ENCODE results near the gene GPR108.

GPR108 gene

DNA sequence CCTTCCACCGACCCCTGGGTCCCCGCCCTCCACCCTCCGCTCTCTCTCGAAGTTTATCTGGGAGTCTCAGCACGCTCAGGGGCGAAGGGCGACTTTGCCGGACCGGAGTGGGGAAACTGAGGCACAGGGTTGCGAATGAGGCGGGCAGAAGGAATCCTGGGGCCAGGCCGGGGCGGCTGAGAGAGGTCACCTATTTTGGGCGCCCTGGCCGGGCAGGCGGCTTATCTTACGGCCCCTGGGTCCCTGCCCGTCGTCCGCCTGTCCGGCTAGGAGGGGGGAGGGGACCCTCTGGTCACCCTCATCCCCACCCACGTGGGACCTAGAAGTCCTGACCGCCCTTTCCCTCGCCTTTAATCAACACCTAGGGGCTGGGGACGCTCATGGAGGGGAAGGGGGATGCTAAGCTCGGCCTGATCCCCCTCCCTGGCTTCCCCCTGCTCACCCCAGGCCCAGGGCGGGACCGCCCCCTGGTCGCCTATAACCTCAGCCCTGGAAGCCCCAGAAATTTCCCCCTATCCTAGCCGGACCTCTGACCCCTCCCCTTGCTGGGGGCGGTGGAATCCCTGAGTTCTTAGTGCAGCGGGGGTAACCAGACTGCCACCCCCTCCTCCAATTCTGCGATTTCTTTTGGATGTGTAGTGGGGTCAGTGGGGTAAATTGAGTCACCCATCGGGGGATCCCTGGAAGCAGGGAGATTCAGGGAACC lies 2.7 kb upstream of the GPR108 start:
- Histone ChIP-seq H3K9ac (ENCODE audit: low read length) (peak overlapping the region; percentile 80), H3K27me3 (ENCODE audit: control insufficient read depth, insufficient read depth, low read length) (no peaks in the 10 kb centered on the region), H3K9me3 (ENCODE audit: control insufficient read depth, low read length) (no peaks in the 10 kb centered on the region), H3K36me3 (ENCODE audit: control insufficient read depth, insufficient read depth, low read length) (no peaks in the 10 kb centered on the region), H3K4me1 (ENCODE audit: control insufficient read depth, insufficient read depth, low read length) (peaks cover 49% of the 10 kb centered on the region), H3K4me3 (ENCODE audit: low read length) (peak overlapping the region; percentile 76)

DNA sequence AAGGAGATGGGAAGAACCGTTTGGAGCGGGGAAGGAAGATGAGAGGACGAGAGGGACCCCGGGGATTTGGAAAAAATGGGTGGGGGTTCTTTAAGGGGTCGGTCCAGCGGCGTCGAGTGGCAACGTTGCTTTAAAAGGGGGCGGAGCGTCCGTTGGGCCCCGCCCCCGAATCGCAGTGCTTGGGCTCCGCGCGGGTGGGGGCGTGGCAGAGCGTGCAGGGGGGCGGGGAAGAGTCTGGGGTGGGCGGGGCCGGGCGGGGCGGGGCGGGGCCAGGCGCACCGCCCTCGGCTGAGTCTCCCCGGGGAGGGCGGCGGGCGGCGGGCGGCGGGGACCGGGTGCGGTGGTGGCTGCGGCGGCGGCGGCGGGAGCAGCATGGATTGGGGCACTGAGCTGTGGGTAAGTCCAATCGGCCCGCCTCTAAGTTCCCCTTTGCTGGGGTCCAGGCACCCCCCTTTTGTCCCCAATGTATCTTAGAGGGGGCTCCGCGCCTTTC lies 2.1 kb upstream of the GPR108 start, which contains the start of gene TRIP10:
Gene TRIP10 (plus strand): TSS at position 291 of the 493 bp plus-strand sequence. CDS start 82 bp downstream, at position 373.
- peaks cover 43% of the 10 kb centered on the region for H3K4me1 ChIP-seq (ENCODE audit: control insufficient read depth, insufficient read depth, low read length)
- H3K9ac ChIP-seq (ENCODE audit: low read length), result peak within 1 kb of the TSS; percentile 80
- H3K27me3 ChIP-seq (ENCODE audit: control insufficient read depth, insufficient read depth, low read length), result no peaks in the 10 kb centered on the region
- no peaks in the 10 kb centered on the region for H3K36me3 ChIP-seq (ENCODE audit: control insufficient read depth, insufficient read depth, low read length)
- H3K9me3 ChIP-seq (ENCODE audit: control insufficient read depth, low read length), result no peaks in the 10 kb centered on the region
- H3K4me3 ChIP-seq (ENCODE audit: low read length), result peak within 1 kb of the TSS; percentile 76

DNA sequence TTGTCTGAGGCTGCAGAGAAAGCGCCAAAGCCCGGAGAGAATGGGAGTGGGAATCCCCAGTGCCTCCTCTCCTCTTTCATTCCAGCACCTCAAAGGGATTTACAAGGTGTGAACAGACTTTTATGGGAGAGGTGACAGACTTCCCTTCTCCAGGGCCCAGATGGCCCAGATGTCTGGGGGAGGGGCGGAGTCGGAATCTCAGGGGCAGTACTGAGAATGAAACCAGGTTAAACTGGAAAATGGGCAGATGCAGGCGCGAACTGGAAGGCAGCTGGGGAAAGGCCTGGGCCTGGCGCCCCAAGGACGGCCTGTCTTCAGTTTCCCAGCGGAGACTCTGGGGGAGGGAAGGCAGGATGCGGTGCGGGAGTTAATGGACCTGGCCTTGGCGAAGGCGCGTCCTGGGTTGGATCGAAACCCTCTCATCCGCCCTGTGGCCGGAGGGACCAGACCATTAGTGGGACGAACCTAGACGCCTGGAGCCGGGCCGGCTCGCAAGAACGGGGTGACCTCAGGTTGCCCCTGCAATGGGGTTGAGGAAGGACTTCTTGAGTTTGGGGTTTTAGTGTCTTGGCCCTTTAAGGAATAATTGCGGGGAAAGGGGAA lies 1.5 kb upstream of the GPR108 start:
- Histone ChIP-seq H3K9ac (ENCODE audit: low read length) (peak overlapping the region; percentile 67), H3K27me3 (ENCODE audit: control insufficient read depth, insufficient read depth, low read length) (no peaks in the 10 kb centered on the region), H3K4me1 (ENCODE audit: control insufficient read depth, insufficient read depth, low read length) (peaks cover 38% of the 10 kb centered on the region), H3K36me3 (ENCODE audit: control insufficient read depth, insufficient read depth, low read length) (no peaks in the 10 kb centered on the region), H3K4me3 (ENCODE audit: low read length) (peak overlapping the region; percentile 57), H3K9me3 (ENCODE audit: control insufficient read depth, low read length) (no peaks in the 10 kb centered on the region)

DNA sequence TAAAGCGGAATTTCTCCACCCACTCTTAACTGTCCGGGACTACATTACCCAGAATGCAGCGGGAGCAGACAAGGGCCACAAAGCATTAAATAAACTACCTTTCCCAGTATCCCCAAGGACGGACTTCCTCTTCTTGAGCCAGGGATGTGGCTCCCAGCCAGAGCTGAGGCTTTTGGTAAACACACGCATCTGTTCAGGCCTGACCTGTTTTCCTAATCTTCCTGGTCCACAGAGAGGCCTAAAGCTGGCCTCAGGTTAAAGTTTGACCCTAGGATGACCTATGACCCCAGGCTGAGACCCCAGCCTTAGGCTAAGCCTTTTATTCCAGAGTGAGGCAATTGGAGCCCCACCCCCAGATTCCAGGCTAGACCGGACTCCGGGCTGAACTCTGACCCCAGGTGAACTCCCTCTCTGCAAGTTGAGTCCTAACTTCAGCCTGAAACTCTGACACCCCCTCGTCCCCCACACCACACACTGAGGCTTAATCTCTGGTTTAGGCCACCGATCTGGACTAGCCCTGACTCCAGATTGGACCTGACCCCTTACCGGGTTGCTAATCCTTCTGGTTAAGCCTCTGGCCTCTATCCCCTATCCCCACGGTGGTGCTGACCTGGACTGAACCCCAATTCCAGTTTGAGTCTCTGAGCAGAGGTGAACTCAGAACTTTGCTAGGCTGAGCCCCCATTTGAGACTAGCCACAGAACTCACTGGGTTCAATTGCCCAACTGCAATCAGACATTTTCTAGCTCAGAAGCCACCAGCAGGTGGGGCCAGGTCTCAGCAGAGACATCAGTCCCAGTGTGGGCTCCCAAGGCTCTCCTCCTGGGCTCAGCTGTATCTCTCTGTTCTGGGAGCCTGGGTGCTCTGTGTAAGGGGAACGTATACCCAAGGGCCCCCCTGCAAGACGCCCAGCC lies 750 bp upstream of the GPR108 start:
- Histone ChIP-seq H3K9ac (ENCODE audit: low read length) (no peak overlapping the region), H3K36me3 (ENCODE audit: control insufficient read depth, insufficient read depth, low read length) (peaks cover 4% of the 10 kb centered on the region), H3K9me3 (ENCODE audit: control insufficient read depth, low read length) (no peaks in the 10 kb centered on the region), H3K4me1 (ENCODE audit: control insufficient read depth, insufficient read depth, low read length) (peaks cover 36% of the 10 kb centered on the region), H3K27me3 (ENCODE audit: control insufficient read depth, insufficient read depth, low read length) (no peaks in the 10 kb centered on the region), H3K4me3 (ENCODE audit: low read length) (peak overlapping the region; percentile 57)

DNA sequence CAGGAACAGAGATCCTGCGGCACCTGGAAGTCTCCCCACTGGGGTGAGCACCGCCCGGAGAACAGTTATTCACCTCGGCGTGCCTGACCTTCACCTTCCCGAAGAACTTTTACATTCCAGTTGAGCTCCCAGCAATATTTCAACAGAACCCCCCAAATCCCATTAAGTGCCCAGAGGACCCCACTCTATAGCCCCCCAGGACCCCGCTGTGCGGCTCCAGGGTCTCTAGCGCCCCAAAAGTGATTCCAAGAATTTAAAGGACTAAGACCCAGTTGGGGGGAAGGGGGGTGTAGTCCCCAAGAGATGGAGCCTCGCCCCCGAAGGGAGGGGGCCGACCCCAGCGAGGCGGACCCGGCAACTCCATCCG lies 480 bp downstream of the GPR108 start:
- no peaks in the 10 kb centered on the region for H3K9me3 ChIP-seq (ENCODE audit: control insufficient read depth, low read length)
- peaks cover 36% of the 10 kb centered on the region for H3K4me1 ChIP-seq (ENCODE audit: control insufficient read depth, insufficient read depth, low read length)
- H3K36me3 ChIP-seq (ENCODE audit: control insufficient read depth, insufficient read depth, low read length), result peaks cover 7% of the 10 kb centered on the region
- peak overlapping the region; percentile 73 for H3K9ac ChIP-seq (ENCODE audit: low read length)
- peak overlapping the region; percentile 29 for H3K4me3 ChIP-seq (ENCODE audit: low read length)
- H3K27me3 ChIP-seq (ENCODE audit: control insufficient read depth, insufficient read depth, low read length), result no peaks in the 10 kb centered on the region

DNA sequence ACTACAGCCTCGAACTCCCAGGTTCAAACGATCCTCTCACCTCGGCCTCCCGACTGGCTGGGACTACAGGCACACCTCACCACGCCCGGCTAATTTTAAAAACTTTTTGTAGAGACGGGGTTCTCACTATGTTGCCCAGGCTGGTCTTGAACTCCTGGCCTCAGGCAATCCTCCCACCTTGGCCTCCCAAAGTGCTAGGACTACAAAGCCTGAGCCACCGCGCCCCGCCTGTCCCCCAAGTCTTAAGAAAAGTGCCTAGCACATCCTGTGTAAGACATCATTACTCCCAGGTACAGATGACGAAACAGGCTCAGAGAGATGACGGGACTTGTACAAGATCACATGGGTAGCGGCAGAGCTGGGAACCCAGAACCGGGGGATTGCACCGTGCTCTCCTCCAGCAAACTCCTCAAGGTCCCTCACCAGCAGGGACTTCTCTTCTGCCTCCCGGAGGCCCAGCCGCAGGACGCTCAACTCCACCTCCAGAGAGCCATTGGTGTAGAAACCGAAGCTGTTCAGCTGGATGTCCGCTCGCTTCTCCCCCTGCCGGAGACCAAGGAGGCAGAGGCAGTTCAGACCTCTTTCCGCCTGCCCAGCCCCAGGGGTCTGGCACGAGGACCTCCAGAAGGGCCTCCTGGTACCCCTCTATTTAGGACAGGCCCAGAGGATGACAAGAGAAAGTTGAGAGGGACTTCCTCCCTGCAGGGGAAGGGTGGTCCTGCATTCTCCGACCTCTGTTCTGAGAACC lies 1.0 kb downstream of the GPR108 start:
- Histone ChIP-seq H3K27me3 (ENCODE audit: control insufficient read depth, insufficient read depth, low read length) (no peaks in the 10 kb centered on the region), H3K9me3 (ENCODE audit: control insufficient read depth, low read length) (no peaks in the 10 kb centered on the region), H3K36me3 (ENCODE audit: control insufficient read depth, insufficient read depth, low read length) (peaks cover 7% of the 10 kb centered on the region), H3K9ac (ENCODE audit: low read length) (peak overlapping the region; percentile 73), H3K4me1 (ENCODE audit: control insufficient read depth, insufficient read depth, low read length) (peaks cover 36% of the 10 kb centered on the region), H3K4me3 (ENCODE audit: low read length) (peak overlapping the region; percentile 29)

DNA sequence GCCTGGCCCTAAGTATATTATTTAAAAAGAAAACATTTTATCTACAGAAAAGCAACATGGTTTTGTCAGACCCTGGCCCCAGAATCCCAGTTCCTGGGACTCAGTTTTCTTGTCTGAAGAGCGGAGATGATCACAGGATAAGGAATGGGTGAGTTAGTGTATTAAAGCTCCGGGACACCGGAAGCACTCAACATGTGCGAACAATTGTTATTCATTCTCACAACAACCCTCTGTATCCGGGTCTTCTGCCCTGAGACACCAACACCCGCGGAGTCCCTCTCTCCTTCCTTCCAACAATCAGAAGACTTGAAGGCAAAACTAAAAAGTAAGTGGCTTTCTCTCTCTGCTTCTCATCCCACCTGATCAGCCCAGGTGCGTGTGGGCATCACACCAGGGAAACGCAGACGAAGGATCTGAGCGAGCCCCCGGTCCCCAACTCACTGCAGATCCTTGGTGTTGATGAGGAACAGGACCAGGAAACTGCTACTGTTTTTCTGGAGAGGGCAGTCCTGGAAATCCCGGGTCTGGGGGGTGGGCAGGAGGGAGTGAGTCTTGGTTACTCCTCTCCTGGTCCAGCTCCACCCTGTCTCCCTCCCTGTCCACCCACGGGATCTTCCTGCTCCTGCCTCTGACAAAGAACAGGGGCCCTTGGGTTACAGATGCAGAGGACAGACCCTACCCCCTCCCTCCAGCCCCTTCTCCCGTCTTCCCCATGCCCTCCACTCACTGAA lies 2.0 kb downstream of the GPR108 start:
- H3K9me3 ChIP-seq (ENCODE audit: control insufficient read depth, low read length), result no peaks in the 10 kb centered on the region
- peaks cover 35% of the 10 kb centered on the region for H3K4me1 ChIP-seq (ENCODE audit: control insufficient read depth, insufficient read depth, low read length)
- H3K27me3 ChIP-seq (ENCODE audit: control insufficient read depth, insufficient read depth, low read length), result no peaks in the 10 kb centered on the region
- peaks cover 7% of the 10 kb centered on the region for H3K36me3 ChIP-seq (ENCODE audit: control insufficient read depth, insufficient read depth, low read length)
- no peak overlapping the region for H3K4me3 ChIP-seq (ENCODE audit: low read length)
- peak overlapping the region; percentile 73 for H3K9ac ChIP-seq (ENCODE audit: low read length)

DNA sequence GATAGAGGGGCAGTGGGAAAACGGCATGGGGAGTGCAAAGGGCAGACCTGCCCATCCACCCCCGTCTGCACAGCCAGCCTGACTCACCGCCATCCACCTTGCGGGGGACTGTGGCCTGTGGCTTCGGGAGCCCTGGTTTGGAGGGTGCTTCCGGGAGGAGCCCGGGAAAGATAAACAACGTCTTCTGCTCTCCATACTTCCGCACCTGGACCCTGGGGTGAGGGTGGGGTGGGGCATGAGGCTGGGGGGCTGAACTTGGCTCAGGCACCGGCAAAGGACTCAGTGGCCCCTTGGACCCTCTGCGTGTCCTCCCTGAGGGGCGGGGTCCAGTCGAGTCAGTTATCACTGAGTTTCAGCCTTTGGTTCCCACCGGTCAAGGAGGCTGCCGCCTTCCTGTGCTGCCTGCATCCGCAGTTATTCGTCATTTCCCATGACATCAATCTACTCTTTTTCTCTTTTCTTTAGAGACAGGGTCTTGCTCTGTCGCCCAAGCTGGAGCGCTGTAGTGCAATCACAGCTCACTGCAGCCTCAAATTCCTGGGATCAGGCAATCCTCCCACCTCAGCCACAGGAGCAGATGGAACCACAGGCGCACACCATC lies 3.2 kb downstream of the GPR108 start:
- Histone ChIP-seq H3K9me3 (ENCODE audit: control insufficient read depth, low read length) (no peaks in the 10 kb centered on the region), H3K27me3 (ENCODE audit: control insufficient read depth, insufficient read depth, low read length) (no peaks in the 10 kb centered on the region), H3K4me3 (ENCODE audit: low read length) (no peak overlapping the region), H3K36me3 (ENCODE audit: control insufficient read depth, insufficient read depth, low read length) (peaks cover 7% of the 10 kb centered on the region), H3K9ac (ENCODE audit: low read length) (no peak overlapping the region), H3K4me1 (ENCODE audit: control insufficient read depth, insufficient read depth, low read length) (peaks cover 44% of the 10 kb centered on the region)

DNA sequence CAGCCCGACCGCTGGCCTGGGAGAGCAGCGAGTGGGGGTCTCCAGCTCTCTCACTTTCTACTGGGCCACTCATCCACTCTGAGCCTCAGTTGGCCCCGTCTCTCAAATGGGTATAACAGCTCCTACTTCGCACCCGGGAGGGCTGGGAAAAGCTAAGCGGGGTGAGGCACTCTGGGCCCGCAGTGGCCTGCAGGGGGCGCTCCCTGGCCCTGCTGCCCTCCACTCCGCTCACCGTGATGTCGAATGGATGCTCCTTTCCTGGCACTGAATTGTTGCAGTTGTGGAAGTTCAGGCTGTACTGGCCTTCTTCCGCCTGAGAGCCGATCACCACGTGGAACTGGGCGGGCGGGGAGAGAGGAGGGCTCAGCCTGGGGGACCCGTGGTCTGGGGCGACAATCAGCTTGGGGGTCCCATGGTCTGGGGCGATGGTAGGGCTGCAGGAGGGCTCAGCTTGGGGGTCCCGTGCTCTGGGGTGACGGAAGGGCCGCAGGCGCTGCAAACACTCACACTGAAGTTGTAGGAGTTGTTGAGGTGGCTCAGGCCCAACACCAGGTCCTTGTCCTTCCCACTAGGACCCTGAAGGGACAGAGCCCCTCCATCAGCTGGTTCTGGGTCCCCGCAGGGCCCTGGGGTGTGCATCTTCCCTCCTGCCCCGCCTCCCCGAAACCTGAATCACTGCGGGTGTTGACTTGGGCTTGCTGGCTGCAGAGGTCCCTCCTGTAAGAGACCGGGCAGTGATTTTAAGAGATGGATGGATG lies 3.9 kb downstream of the GPR108 start:
- H3K9ac ChIP-seq (ENCODE audit: low read length), result no peak overlapping the region
- no peak overlapping the region for H3K4me3 ChIP-seq (ENCODE audit: low read length)
- H3K4me1 ChIP-seq (ENCODE audit: control insufficient read depth, insufficient read depth, low read length), result peaks cover 44% of the 10 kb centered on the region
- no peaks in the 10 kb centered on the region for H3K9me3 ChIP-seq (ENCODE audit: control insufficient read depth, low read length)
- H3K27me3 ChIP-seq (ENCODE audit: control insufficient read depth, insufficient read depth, low read length), result no peaks in the 10 kb centered on the region
- peaks cover 7% of the 10 kb centered on the region for H3K36me3 ChIP-seq (ENCODE audit: control insufficient read depth, insufficient read depth, low read length)

DNA sequence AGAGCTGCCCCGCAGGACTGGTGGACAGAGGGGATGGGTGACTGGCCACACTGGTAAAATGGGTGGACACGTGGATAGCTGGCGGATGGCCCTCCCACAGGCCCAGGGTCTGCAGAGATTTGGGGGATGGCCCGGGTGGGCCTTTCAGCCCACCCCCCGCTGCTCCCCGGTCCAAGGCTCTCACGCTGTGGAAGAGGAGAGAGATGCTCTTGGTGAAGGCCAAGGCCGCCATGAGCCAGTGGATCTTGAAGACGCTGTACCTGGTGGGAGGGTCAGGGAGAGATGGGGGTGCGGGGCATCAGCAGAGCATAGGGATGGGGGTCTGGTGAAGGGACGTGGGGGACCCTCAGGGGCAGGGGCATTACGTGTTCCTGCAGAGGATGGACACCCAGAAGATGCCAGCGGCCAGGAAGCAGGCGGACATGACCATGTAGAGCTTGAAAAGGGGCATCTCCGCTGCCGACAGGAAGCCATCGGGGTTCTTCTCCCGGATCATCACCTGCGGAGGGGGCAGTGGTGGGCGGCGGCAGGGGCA lies 4.5 kb downstream of the GPR108 start:
- peaks cover 7% of the 10 kb centered on the region for H3K36me3 ChIP-seq (ENCODE audit: control insufficient read depth, insufficient read depth, low read length)
- H3K9me3 ChIP-seq (ENCODE audit: control insufficient read depth, low read length), result no peaks in the 10 kb centered on the region
- no peak overlapping the region for H3K4me3 ChIP-seq (ENCODE audit: low read length)
- H3K9ac ChIP-seq (ENCODE audit: low read length), result no peak overlapping the region
- peaks cover 42% of the 10 kb centered on the region for H3K4me1 ChIP-seq (ENCODE audit: control insufficient read depth, insufficient read depth, low read length)
- no peaks in the 10 kb centered on the region for H3K27me3 ChIP-seq (ENCODE audit: control insufficient read depth, insufficient read depth, low read length)
